ENCODE data around the gene REC114. TPM values are rescaled to one million over a fixed set of nuclear protein-coding genes. Genes with fewer than 3 reads are reported as not detected.

REC114 gene
- total and polyA plus RNA-seq, 10 of the 15 experiments (the other 5 are each of a cell fraction or from before 2014, with no cell fraction given) = not detected

DNA sequence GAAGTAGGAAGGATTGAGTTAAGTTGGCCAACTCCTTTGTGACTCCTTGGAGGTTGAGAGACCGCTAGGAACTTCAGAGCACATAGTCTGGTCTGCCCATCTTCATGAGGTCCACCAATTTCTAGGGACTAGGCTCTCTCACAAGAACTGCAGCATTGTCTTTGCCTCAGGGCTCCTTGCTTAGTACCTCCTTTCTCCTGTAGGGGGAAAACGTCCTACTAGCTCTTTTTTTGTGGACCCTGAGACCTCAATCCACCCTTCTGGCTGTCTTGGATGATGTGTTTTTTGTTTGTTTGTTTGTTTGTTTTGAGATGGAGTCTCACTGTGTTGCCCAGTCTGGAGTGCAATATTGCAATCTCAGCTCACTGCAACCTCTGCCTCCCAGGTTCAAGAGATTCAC, 21.6 kb downstream of the REC114 start:
- FAIRE-seq = no peak
- RAD21 ChIA-PET (ENCODE audit: unreplicated experiment) = no interaction called here
- SMC1A ChIA-PET (ENCODE audit: uncharacterized antibody, unreplicated experiment) = interaction anchor here (0.7 kb wide), 1 partner anchor 329 kb away, joined by 3 read pairs; no protein-coding TSS in a partner anchor

DNA sequence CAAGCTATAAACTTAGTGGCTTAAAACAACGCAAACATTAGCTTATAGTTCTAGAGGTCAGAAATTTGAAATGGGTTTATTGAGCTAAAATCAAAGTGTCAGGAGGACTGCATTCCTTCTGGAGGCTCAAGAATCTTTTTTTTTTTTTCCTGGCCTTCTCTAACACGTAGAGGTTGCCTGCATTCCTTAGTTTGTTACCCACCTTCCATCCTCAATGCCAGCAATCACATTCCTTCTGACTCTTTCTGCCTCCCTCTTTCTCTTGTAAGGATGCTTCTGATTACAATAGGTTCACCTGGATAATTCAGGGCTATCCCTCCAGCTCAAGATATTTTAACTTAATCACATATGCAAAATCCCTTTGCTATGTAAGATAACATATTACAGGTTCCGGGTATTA, 24.8 kb downstream of the REC114 start:
- SMC1A ChIA-PET (ENCODE audit: uncharacterized antibody, unreplicated experiment) = interaction anchor here (0.6 to 0.7 kb wide), 2 partner anchors 9 to 533 kb away, joined by 3 read pairs; no protein-coding TSS in a partner anchor
- Histone ChIP-seq H3K9me3 (replicated peaks; ENCODE audit: control insufficient read depth, insufficient read depth, low read length) (no peaks in the 10 kb centered on the region), H3K27ac (ENCODE audit: control insufficient read depth, insufficient read depth) (no peak overlapping the region), H4K20me1 (ENCODE audit: control insufficient read depth, insufficient read depth) (no peaks in the 10 kb centered on the region), H3K36me3 (ENCODE audit: control insufficient read depth in 2 of 2, insufficient read depth in 2 of 2, low read length in 1 of 2) (no peaks in the 10 kb centered on the region), H3K9ac (ENCODE audit: control insufficient read depth, insufficient read depth, low read length) (no peak overlapping the region), H3K27me3 (replicated peaks in 1 of 2; ENCODE audit: control insufficient read depth in 2 of 2, insufficient read depth in 2 of 2, low read length in 1 of 2) (no peaks in the 10 kb centered on the region; a peak in 1 of 4 replicates), H2AFZ (ENCODE audit: control insufficient read depth, low read depth, low read length) (no peak overlapping the region), H3K4me1 (ENCODE audit: control insufficient read depth, insufficient read depth, low read length) (no peaks in the 10 kb centered on the region), H3K4me3 (no peak overlapping the region), H3K79me2 (ENCODE audit: control insufficient read depth, insufficient read depth, low read length) (no peaks in the 10 kb centered on the region), H3K4me2 (ENCODE audit: control insufficient read depth, insufficient read depth) (no peak overlapping the region)
- DNase-seq (ENCODE audit: low read depth, low spot score) (no peak), FAIRE-seq (no peak), ATAC-seq (no peak)
- intact Hi-C loops (cut with micrococcal nuclease; ENCODE audit: unreplicated experiment) (no loop called here), in situ Hi-C loops (cut with MboI) (no loop called here)
- BruUV-seq (replicated peaks) = no TSS peak
- POLR2A ChIA-PET = interaction anchor here (0.6 to 0.7 kb wide), 2 partner anchors 179 to 626 kb away, joined by 3 read pairs; no protein-coding TSS in a partner anchor
- CTCF ChIA-PET = interaction anchor here (0.6 kb wide), 1 partner anchor 406 kb away, joined by 4 read pairs; no protein-coding TSS in a partner anchor
- RAD21 ChIA-PET (ENCODE audit: unreplicated experiment) = no interaction called here
- WGBS (ENCODE audit: insufficient coverage, insufficient replicate concordance, low lambda C conversion rate, missing lambda C conversion rate) = 46% methylated on average over 3 of the region's 3 CpGs
- TF ChIP-seq SUPT20H (IDR thresholded peaks at IDR 0.05; ENCODE audit: borderline replicate concordance, control insufficient read depth, low read depth, low read length) (no peak), YBX1 (IDR thresholded peaks at IDR 0.05) (no peak), RB1 (IDR thresholded peaks at IDR 0.05; ENCODE audit: borderline replicate concordance) (no peak), KLF5 (IDR thresholded peaks at IDR 0.05; ENCODE audit: partially characterized antibody) (no peak), NR2F1 (conservative IDR thresholded peaks at IDR 0.05) (no peak), HDGF (IDR thresholded peaks at IDR 0.05) (no peak), POLR2A (IDR thresholded peaks at IDR 0.05; ENCODE audit: low read depth, low read length) (no peak)
- TF ChIP-seq, protein P1, sequence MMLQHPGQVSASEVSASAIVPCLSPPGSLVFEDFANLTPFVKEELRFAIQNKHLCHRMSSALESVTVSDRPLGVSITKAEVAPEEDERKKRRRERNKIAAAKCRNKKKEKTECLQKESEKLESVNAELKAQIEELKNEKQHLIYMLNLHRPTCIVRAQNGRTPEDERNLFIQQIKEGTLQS (IDR thresholded peaks at IDR 0.05; ENCODE audit: borderline replicate concordance, extremely low read depth, low read depth, low read length) = no peak
- TF ChIP-seq, protein P2, sequence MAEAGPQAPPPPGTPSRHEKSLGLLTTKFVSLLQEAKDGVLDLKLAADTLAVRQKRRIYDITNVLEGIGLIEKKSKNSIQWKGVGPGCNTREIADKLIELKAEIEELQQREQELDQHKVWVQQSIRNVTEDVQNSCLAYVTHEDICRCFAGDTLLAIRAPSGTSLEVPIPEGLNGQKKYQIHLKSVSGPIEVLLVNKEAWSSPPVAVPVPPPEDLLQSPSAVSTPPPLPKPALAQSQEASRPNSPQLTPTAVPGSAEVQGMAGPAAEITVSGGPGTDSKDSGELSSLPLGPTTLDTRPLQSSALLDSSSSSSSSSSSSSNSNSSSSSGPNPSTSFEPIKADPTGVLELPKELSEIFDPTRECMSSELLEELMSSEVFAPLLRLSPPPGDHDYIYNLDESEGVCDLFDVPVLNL (IDR thresholded peaks at IDR 0.05; ENCODE audit: low read depth, low read length) = no peak

More for the DNA sequence above, 21.6 kb downstream of the REC114 start:
- Histone ChIP-seq H3K4me3 (no peak overlapping the region), H3K79me2 (ENCODE audit: control insufficient read depth, insufficient read depth, low read length) (no peaks in the 10 kb centered on the region), H2AFZ (ENCODE audit: control insufficient read depth, low read depth, low read length) (no peak overlapping the region), H3K4me1 (ENCODE audit: control insufficient read depth, insufficient read depth, low read length) (no peaks in the 10 kb centered on the region), H3K4me2 (ENCODE audit: control insufficient read depth, insufficient read depth) (no peak overlapping the region), H3K9ac (ENCODE audit: control insufficient read depth, insufficient read depth, low read length) (no peak overlapping the region), H4K20me1 (ENCODE audit: control insufficient read depth, insufficient read depth) (no peaks in the 10 kb centered on the region), H3K27ac (ENCODE audit: control insufficient read depth, insufficient read depth) (no peak overlapping the region), H3K9me3 (replicated peaks; ENCODE audit: control insufficient read depth, insufficient read depth, low read length) (no peaks in the 10 kb centered on the region), H3K27me3 (replicated peaks in 1 of 2; ENCODE audit: control insufficient read depth in 2 of 2, insufficient read depth in 2 of 2, low read length in 1 of 2) (no peaks in the 10 kb centered on the region; a peak in 1 of 4 replicates), H3K36me3 (ENCODE audit: control insufficient read depth in 2 of 2, insufficient read depth in 2 of 2, low read length in 1 of 2) (no peaks in the 10 kb centered on the region)
- ATAC-seq (peak; percentile 57; the same call in 1 of the 3 replicates), DNase-seq (ENCODE audit: low read depth, low spot score) (no peak)
- intact Hi-C loops (cut with micrococcal nuclease; ENCODE audit: unreplicated experiment) (no loop called here), in situ Hi-C loops (cut with MboI) (no loop called here)
- ChIA-PET CTCF (interaction anchor here (1.1 kb wide), 1 partner anchor 172 kb away, joined by 4 read pairs; no protein-coding TSS in a partner anchor), POLR2A (no interaction called here)
- 0% methylated on average over 2 of the region's 2 CpGs for WGBS (ENCODE audit: insufficient coverage, insufficient replicate concordance, low lambda C conversion rate, missing lambda C conversion rate)
- TF ChIP-seq BRCA1 (IDR thresholded peaks at IDR 0.05; ENCODE audit: low read depth, low read length) = no peak
- TF ChIP-seq, protein P3, sequence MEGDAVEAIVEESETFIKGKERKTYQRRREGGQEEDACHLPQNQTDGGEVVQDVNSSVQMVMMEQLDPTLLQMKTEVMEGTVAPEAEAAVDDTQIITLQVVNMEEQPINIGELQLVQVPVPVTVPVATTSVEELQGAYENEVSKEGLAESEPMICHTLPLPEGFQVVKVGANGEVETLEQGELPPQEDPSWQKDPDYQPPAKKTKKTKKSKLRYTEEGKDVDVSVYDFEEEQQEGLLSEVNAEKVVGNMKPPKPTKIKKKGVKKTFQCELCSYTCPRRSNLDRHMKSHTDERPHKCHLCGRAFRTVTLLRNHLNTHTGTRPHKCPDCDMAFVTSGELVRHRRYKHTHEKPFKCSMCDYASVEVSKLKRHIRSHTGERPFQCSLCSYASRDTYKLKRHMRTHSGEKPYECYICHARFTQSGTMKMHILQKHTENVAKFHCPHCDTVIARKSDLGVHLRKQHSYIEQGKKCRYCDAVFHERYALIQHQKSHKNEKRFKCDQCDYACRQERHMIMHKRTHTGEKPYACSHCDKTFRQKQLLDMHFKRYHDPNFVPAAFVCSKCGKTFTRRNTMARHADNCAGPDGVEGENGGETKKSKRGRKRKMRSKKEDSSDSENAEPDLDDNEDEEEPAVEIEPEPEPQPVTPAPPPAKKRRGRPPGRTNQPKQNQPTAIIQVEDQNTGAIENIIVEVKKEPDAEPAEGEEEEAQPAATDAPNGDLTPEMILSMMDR (IDR thresholded peaks at IDR 0.05 in 2 of 3, conservative IDR thresholded peaks at IDR 0.05 in 1 of 3; ENCODE audit: control insufficient read depth in 2 of 3, extremely low read depth in 1 of 3, insufficient read depth in 1 of 3, low read depth in 3 of 3, low read length in 3 of 3) = peak in 2 of 3 experiments; percentile 37 to 38; a peak in 4 of 6 replicates
- BruUV-seq (replicated peaks) = no TSS peak

Data from GM12878 (cell line).